ENCODE data around the gene PRDM5. TPM values are rescaled to one million over a fixed set of nuclear protein-coding genes. Genes with fewer than 3 reads are reported as not detected.

The PRDM5 gene
- total and polyA plus RNA-seq, 2 of the 13 experiments (the other 11 are each of a cell fraction or from before 2014, with no cell fraction given), result not detected

- TF ChIP-seq PRDM15 (CRISPR knock-in tag; IDR thresholded peaks at IDR 0.05), result no peak
These were observed 110.3 kb downstream of the PRDM5 start (continued) for GRCh38 chr4:120812216-120812615.

GRCh38 chr4:120809518-120809917 is 113.0 kb downstream of the PRDM5 start:
- H3K4me3 ChIP-seq (replicated peaks in 1 of 3; ENCODE audit: insufficient read depth in 1 of 3, low read depth in 2 of 3, low read length in 3 of 3), result no peak overlapping the region
- DNase-seq (ENCODE audit: low spot score) (no peak), FAIRE-seq (no peak), ATAC-seq (no peak)
- intact Hi-C loops (cut with micrococcal nuclease; ENCODE audit: unreplicated experiment) (no loop called here), in situ Hi-C loops (cut with HindIII; ENCODE audit: extremely low pct_ligation_motif_present, low pct_unique_long_range_greater_than_20kb) (no loop called here)
- peaks cover 9% of the 10 kb centered on the region; the same call in 1 of the 2 replicates for H3K9me3 ChIP-seq (ENCODE audit: low read length)
- H3K27me3 ChIP-seq (ENCODE audit: control insufficient read depth in 1 of 2, insufficient read depth in 2 of 2, low read length in 2 of 2), result no peaks in the 10 kb centered on the region
- H3K36me3 ChIP-seq (replicated peaks in 1 of 2; ENCODE audit: control insufficient read depth in 1 of 2, insufficient read depth in 2 of 2, low read length in 2 of 2), result no peaks in the 10 kb centered on the region
- TF ChIP-seq ZBTB7B (CRISPR knock-in tag; IDR thresholded peaks at IDR 0.05) (no peak), ZNF337 (CRISPR knock-in tag; IDR thresholded peaks at IDR 0.05; ENCODE audit: borderline replicate concordance, low read depth) (no peak), SMYD3 (CRISPR knock-in tag; IDR thresholded peaks at IDR 0.05) (no peak), RXRA (CRISPR knock-in tag; IDR thresholded peaks at IDR 0.05) (no peak), TGIF2 (CRISPR knock-in tag; IDR thresholded peaks at IDR 0.05) (no peak), GTF3A (CRISPR knock-in tag; conservative IDR thresholded peaks at IDR 0.05) (no peak), TBL1XR1 (IDR thresholded peaks at IDR 0.05; ENCODE audit: borderline replicate concordance, low read length, partially characterized antibody) (no peak), REPIN1 (CRISPR knock-in tag; IDR thresholded peaks at IDR 0.05; ENCODE audit: borderline replicate concordance, low read depth) (no peak), TRAFD1 (CRISPR knock-in tag; IDR thresholded peaks at IDR 0.05; ENCODE audit: borderline replicate concordance) (no peak), HES4 (CRISPR knock-in tag; IDR thresholded peaks at IDR 0.05; ENCODE audit: borderline replicate concordance) (no peak)
- no peak overlapping the region for H2AFZ ChIP-seq (ENCODE audit: low read length)
- WGBS (ENCODE audit: low lambda C conversion rate), result 5% methylated on average over 1 of the region's 1 CpG
- POLR2A ChIA-PET, result no interaction called here
- no peaks in the 10 kb centered on the region for H3K79me2 ChIP-seq (ENCODE audit: insufficient read depth, low read length)
- no peaks in the 10 kb centered on the region for H3K4me1 ChIP-seq (ENCODE audit: insufficient read depth, low read length)
- H3K27ac ChIP-seq (ENCODE audit: extremely low read length, insufficient read depth, low read length), result no peak overlapping the region
- H4K20me1 ChIP-seq (ENCODE audit: insufficient read depth, low read length), result no peaks in the 10 kb centered on the region
- CTCF ChIA-PET (ENCODE audit: low intra/inter-chr PET ratio, low total read pairs), result no interaction called here
- no TSS peak for BruUV-seq (replicated peaks)
- no peak overlapping the region for H3K4me2 ChIP-seq (ENCODE audit: low read depth, low read length)
- no peak overlapping the region for H3K9ac ChIP-seq (ENCODE audit: insufficient read depth, low read depth, low read length)
